ENCODE data around the gene SPATA2L.

The SPATA2L gene

GRCh38 chr16:89727406-89728120 is 26.1 kb upstream of the SPATA2L start:
- no peaks in the 10 kb centered on the region for H3K27me3 ChIP-seq (replicated peaks; ENCODE audit: control insufficient read depth, insufficient read depth, low read length)
- H3K4me3 ChIP-seq (ENCODE audit: low read length): no peak overlapping the region
- H3K4me1 ChIP-seq (ENCODE audit: control insufficient read depth, insufficient read depth, low read length): peaks cover 16% of the 10 kb centered on the region
- no peaks in the 10 kb centered on the region for H3K9me3 ChIP-seq (ENCODE audit: control insufficient read depth, low read length)
- no peak overlapping the region for H3K9ac ChIP-seq (ENCODE audit: low read length)
- DNase-seq (ENCODE audit: low read depth): no peak
- peaks cover 72% of the 10 kb centered on the region for H3K36me3 ChIP-seq (ENCODE audit: control insufficient read depth, insufficient read depth, low read length, severe bottlenecking)

GRCh38 chr16:89723279-89724250 is 22.1 kb upstream of the SPATA2L start:
- Histone ChIP-seq H3K9me3 (ENCODE audit: control insufficient read depth, low read length) (no peaks in the 10 kb centered on the region), H3K9ac (ENCODE audit: low read length) (peak overlapping the region; percentile 88), H3K36me3 (ENCODE audit: control insufficient read depth, insufficient read depth, low read length, severe bottlenecking) (peaks cover 35% of the 10 kb centered on the region), H3K4me1 (ENCODE audit: control insufficient read depth, insufficient read depth, low read length) (peaks cover 35% of the 10 kb centered on the region), H3K27me3 (replicated peaks; ENCODE audit: control insufficient read depth, insufficient read depth, low read length) (no peaks in the 10 kb centered on the region), H3K4me3 (ENCODE audit: low read length) (peak overlapping the region; percentile 95)
- no peak for DNase-seq (ENCODE audit: low read depth)

- H3K4me1 ChIP-seq (ENCODE audit: control insufficient read depth, insufficient read depth, low read length): peaks cover 35% of the 10 kb centered on the region
- no peaks in the 10 kb centered on the region for H3K27me3 ChIP-seq (replicated peaks; ENCODE audit: control insufficient read depth, insufficient read depth, low read length)
- peak overlapping the region; percentile 88 for H3K9ac ChIP-seq (ENCODE audit: low read length)
- peak overlapping the region; percentile 95 for H3K4me3 ChIP-seq (ENCODE audit: low read length)
- no peaks in the 10 kb centered on the region for H3K9me3 ChIP-seq (ENCODE audit: control insufficient read depth, low read length)
- DNase-seq (ENCODE audit: low read depth): no peak
- peaks cover 30% of the 10 kb centered on the region for H3K36me3 ChIP-seq (ENCODE audit: control insufficient read depth, insufficient read depth, low read length, severe bottlenecking)
Observed at GRCh38 chr16:89722392-89723278, 21.1 kb upstream of the SPATA2L start.

DNA sequence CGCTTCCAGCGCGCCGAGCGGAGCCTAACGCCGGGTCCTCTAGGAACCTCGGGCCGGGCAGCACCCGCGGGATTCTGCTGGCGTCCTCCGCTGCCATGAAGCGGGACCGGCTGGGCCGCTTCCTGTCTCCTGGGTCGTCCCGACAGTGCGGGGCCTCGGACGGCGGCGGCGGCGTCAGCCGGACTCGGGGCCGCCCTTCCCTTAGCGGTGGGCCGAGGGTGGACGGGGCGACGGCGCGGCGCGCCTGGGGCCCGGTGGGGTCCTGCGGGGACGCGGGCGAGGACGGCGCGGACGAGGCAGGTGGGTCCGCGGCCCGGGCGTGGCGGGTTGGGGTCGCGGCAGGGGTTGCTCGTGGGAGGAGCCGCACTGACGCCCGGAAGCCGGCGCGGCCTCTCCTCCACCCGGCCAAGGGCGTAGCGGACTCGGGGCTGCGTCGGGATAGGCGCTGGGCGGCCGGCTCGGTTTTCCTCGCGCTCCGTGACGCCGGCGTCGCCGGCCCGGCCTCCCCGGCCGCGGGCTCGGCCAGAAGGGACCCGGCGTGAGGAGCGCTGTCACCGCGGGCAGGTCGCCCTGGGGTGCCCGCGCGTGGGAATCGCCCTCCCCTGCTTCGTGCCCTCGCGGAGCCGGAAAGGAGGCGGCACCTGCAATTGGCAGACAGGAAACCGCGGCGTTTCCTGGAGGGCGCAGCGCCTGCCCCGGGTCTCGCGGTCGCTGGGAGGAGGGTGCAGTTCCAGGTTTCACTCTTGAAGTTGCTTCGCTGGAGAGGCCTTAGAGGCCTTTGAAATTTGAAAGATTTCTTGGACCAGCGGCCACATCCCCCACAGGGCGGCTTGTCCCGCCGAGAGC is 20.3 kb upstream of the SPATA2L start:
- DNase-seq (ENCODE audit: low read depth): peak; percentile 79
- H3K9me3 ChIP-seq (ENCODE audit: control insufficient read depth, low read length): no peaks in the 10 kb centered on the region
- H3K9ac ChIP-seq (ENCODE audit: low read length): peak overlapping the region; percentile 88
- peak overlapping the region; percentile 95 for H3K4me3 ChIP-seq (ENCODE audit: low read length)
- peaks cover 22% of the 10 kb centered on the region for H3K36me3 ChIP-seq (ENCODE audit: control insufficient read depth, insufficient read depth, low read length, severe bottlenecking)
- no peaks in the 10 kb centered on the region for H3K27me3 ChIP-seq (replicated peaks; ENCODE audit: control insufficient read depth, insufficient read depth, low read length)
- H3K4me1 ChIP-seq (ENCODE audit: control insufficient read depth, insufficient read depth, low read length): peaks cover 35% of the 10 kb centered on the region

GRCh38 chr16:89720813-89721545 is 19.5 kb upstream of the SPATA2L start, which contains the start of the genes VPS9D1 and ZNF276:
VPS9D1 (minus strand) TSS chr16:89720898; CDS start chr16:89720861, 37 bp downstream.
ZNF276 (plus strand) TSS chr16:89721537; CDS start chr16:89721641, 104 bp downstream.
- Histone ChIP-seq H3K36me3 (ENCODE audit: control insufficient read depth, insufficient read depth, low read length, severe bottlenecking) (peaks cover 21% of the 10 kb centered on the region), H3K27me3 (replicated peaks; ENCODE audit: control insufficient read depth, insufficient read depth, low read length) (no peaks in the 10 kb centered on the region), H3K4me1 (ENCODE audit: control insufficient read depth, insufficient read depth, low read length) (peaks cover 35% of the 10 kb centered on the region), H3K9me3 (ENCODE audit: control insufficient read depth, low read length) (no peaks in the 10 kb centered on the region), H3K9ac (ENCODE audit: low read length) (peak within 1 kb of the TSS; percentile 91), H3K4me3 (ENCODE audit: low read length) (peak within 1 kb of the TSS; percentile 95)
- DNase-seq (ENCODE audit: low read depth): peak; percentile 94

DNA sequence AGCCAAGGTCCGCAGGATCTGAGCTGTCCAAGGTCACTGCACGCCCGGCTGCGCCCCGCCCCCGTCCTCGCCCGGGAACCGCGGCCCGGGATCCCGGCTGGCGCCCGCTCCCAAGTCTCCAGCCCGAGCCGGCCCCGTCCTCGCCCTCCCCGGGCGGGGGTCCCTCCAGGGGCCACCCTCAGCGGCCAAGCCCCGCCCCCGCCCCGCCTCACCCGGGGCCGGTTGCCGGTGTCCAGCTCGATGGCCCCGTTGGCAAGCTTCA is 19.0 kb upstream of the SPATA2L start:
- H3K4me3 ChIP-seq (ENCODE audit: low read length): peak overlapping the region; percentile 95
- H3K36me3 ChIP-seq (ENCODE audit: control insufficient read depth, insufficient read depth, low read length, severe bottlenecking): peaks cover 20% of the 10 kb centered on the region
- peak overlapping the region; percentile 91 for H3K9ac ChIP-seq (ENCODE audit: low read length)
- no peaks in the 10 kb centered on the region for H3K27me3 ChIP-seq (replicated peaks; ENCODE audit: control insufficient read depth, insufficient read depth, low read length)
- no peaks in the 10 kb centered on the region for H3K9me3 ChIP-seq (ENCODE audit: control insufficient read depth, low read length)
- DNase-seq (ENCODE audit: low read depth): no peak
- peaks cover 35% of the 10 kb centered on the region for H3K4me1 ChIP-seq (ENCODE audit: control insufficient read depth, insufficient read depth, low read length)

DNA sequence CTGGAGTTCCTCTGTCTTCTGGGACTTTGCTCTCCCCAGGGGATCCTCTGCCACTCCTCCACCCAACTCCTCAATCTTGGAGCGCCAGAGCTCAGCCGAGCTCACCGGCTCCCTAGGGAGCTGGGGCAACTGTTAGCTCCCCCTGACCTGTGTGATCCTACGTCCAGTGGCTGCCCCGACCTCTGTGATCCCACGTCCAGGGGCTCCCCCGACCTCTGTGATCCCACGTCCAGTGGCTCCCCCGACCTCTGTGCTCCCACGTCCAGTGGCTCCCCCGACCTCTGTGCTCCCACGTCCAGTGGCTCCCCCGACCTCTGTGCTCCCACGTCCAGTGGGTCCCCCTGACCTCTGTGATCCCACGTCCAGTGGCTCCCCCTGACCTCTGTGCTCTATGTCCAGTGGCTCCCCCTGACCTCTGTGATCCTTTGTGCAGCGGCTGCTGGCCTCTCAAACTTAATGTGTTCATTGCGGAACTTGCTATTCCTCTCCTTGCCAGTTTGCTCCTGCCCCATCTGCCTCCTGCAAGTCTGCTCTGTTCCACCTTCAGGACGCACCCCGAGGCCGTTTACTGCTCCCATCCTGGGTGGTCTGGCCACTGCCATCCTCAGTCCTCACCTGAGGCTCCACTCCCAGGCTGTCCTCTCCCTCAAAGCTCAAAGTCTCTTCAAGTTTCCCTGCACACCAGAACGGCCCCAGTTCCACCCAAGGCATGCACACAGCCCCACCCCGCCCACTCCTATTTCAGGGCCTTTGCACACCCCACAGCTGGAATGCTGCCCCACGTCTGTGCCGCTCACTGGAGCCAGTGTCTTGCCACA is 16.4 kb upstream of the SPATA2L start:
- DNase-seq (ENCODE audit: low read depth): no peak
- Histone ChIP-seq H3K4me3 (ENCODE audit: low read length) (no peak overlapping the region), H3K27me3 (replicated peaks; ENCODE audit: control insufficient read depth, insufficient read depth, low read length) (no peaks in the 10 kb centered on the region), H3K36me3 (ENCODE audit: control insufficient read depth, insufficient read depth, low read length, severe bottlenecking) (peaks cover under 1% of the 10 kb centered on the region), H3K4me1 (ENCODE audit: control insufficient read depth, insufficient read depth, low read length) (peaks cover 22% of the 10 kb centered on the region), H3K9me3 (ENCODE audit: control insufficient read depth, low read length) (no peaks in the 10 kb centered on the region), H3K9ac (ENCODE audit: low read length) (no peak overlapping the region)

DNA sequence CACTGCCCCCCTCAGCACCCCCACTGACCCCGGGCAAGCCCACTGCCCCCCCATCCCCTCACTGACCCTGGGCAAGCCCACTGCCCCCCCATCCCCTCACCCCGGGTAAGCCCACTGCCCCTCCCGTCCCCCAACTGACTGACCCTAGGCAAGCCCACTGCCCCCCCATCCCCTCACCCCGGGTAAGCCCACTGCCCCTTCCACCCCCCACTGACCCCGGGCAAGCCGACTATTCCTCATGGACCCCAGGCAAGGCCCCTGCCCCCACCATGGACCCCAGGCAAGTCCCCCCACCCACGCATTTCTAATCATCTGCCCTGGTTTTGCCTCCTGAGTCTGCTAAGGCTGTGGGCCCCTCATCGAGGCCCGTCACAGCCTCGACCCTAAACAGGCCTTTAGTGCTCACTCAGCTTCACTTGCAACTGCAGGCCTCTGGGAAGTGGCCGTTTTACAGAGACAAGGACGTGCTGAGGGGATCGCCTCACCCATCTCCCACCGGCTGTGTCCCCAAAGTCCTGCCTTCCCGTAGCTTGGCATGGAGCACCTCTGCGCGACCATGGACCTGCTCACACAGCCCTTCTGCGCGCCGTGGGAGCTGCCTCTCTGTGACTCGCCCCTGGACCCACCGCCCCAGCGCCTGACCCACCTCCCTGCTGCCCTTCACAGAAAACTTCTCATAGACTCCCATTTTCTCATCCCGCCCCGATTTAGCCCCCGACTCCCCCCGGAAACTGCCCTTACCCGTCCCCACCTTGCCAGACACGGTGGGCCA is 15.6 kb upstream of the SPATA2L start:
- Histone ChIP-seq H3K27me3 (replicated peaks; ENCODE audit: control insufficient read depth, insufficient read depth, low read length) (no peaks in the 10 kb centered on the region), H3K36me3 (ENCODE audit: control insufficient read depth, insufficient read depth, low read length, severe bottlenecking) (no peaks in the 10 kb centered on the region), H3K9ac (ENCODE audit: low read length) (no peak overlapping the region), H3K4me1 (ENCODE audit: control insufficient read depth, insufficient read depth, low read length) (peaks cover 16% of the 10 kb centered on the region), H3K4me3 (ENCODE audit: low read length) (no peak overlapping the region), H3K9me3 (ENCODE audit: control insufficient read depth, low read length) (no peaks in the 10 kb centered on the region)
- no peak for DNase-seq (ENCODE audit: low read depth)

DNA sequence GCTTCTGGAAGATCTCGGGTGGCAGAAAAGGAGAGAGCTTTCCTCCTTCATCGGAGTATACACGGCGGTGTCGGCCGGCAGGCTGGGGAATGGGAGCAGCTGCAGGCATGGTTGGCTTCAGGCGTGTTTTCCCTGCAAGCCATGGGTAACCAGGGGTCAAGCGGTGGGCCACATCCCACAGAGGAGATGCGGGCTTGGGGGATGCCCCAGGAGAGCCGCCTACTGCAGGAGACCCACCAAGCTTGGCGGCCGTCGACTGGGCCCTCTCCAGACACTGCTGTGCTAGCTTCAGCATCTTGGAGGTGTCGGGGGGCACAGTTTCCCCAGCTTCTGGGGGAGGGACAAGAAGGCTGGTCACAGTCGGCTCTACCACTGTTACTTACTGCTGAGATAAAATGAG is 15.0 kb upstream of the SPATA2L start:
- Histone ChIP-seq H3K36me3 (ENCODE audit: control insufficient read depth, insufficient read depth, low read length, severe bottlenecking) (no peaks in the 10 kb centered on the region), H3K9ac (ENCODE audit: low read length) (no peak overlapping the region), H3K9me3 (ENCODE audit: control insufficient read depth, low read length) (no peaks in the 10 kb centered on the region), H3K4me3 (ENCODE audit: low read length) (no peak overlapping the region), H3K4me1 (ENCODE audit: control insufficient read depth, insufficient read depth, low read length) (peaks cover 16% of the 10 kb centered on the region), H3K27me3 (replicated peaks; ENCODE audit: control insufficient read depth, insufficient read depth, low read length) (no peaks in the 10 kb centered on the region)
- DNase-seq (ENCODE audit: low read depth): no peak
